Measurements from ENCODE around the gene RNU1-1. TPM values are rescaled to one million over a fixed set of nuclear protein-coding genes. Genes with fewer than 3 reads are reported as not detected.
A peak's percentile ranks its signal among the peaks of the same experiment; 100 is the strongest.
"Not testable (repeated sequence)": the region's sequence is repeated elsewhere in the genome, so short reads cannot be mapped to it uniquely, and the experiment has no call there.

RNU1-1 gene
- total and polyA plus RNA-seq, 2 of the 8 experiments (the other 6 are each of a cell fraction or from before 2014, with no cell fraction given), result 145 to 1,303 TPM

- H4K91ac ChIP-seq (replicated peaks; ENCODE audit: insufficient read length, low read length); H3K79me2 ChIP-seq (ENCODE audit: control insufficient read depth in 1 of 2, insufficient read depth in 2 of 2, low read length in 2 of 2); H3K27ac ChIP-seq (ENCODE audit: low read depth, low read length); H3K14ac ChIP-seq (ENCODE audit: insufficient read length); H3K9me3 ChIP-seq (ENCODE audit: insufficient read depth in 2 of 2, low read depth in 1 of 2, low read length in 1 of 2); H4K8ac ChIP-seq (ENCODE audit: extremely low read depth, insufficient read depth, low read length); H4K20me1 ChIP-seq (replicated peaks in 1 of 2; ENCODE audit: control insufficient read depth in 1 of 2, insufficient read depth in 2 of 2, low read length in 2 of 2); H3K36me3 ChIP-seq (ENCODE audit: control insufficient read depth in 2 of 4, insufficient read depth in 4 of 4, low read length in 3 of 4); H2BK12ac ChIP-seq (ENCODE audit: low read depth, low read length); H3K56ac ChIP-seq (replicated peaks; ENCODE audit: insufficient read length, low read depth, low read length); H3K9ac ChIP-seq (replicated peaks in 1 of 4; ENCODE audit: extremely low read depth in 1 of 4, low read depth in 3 of 4, low read length in 3 of 4); H3K4ac ChIP-seq (replicated peaks; ENCODE audit: insufficient read length, low read depth, low read length); H4K5ac ChIP-seq (ENCODE audit: insufficient read length, low read depth, low read length); H2BK5ac ChIP-seq (ENCODE audit: low read depth, low read length); H2AK5ac ChIP-seq (ENCODE audit: low read depth, low read length); H2BK20ac ChIP-seq (ENCODE audit: low read length); H3K79me1 ChIP-seq (ENCODE audit: low read depth, low read length); H2BK120ac ChIP-seq (replicated peaks; ENCODE audit: low read depth, low read length); H3K23ac ChIP-seq (ENCODE audit: insufficient read length); H3K23me2 ChIP-seq (ENCODE audit: low read depth, low read length); H2AFZ ChIP-seq (ENCODE audit: low read length); H2BK15ac ChIP-seq (ENCODE audit: low read length); H3K18ac ChIP-seq (ENCODE audit: extremely low read depth, low read length); H3K4me1 ChIP-seq (replicated peaks in 1 of 4; ENCODE audit: control insufficient read depth in 3 of 4, insufficient read depth in 4 of 4, low read length in 3 of 4): not testable (repeated sequence)
- DNase-seq (ENCODE audit: low read depth in 1 of 2, low spot score in 2 of 2), result peak; percentile 7 to 88
- WGBS, 2 experiments (ENCODE audit: extremely low coverage in 1 of 2, insufficient coverage in 1 of 2, insufficient read length in 1 of 2, insufficient replicate concordance in 2 of 2, low coverage in 1 of 2, low lambda C conversion rate in 2 of 2, missing lambda C conversion rate in 1 of 2), result 1% methylated on average over 20 of the region's 34 CpGs; no CpG with 5 or more reads in 1 of the 2 experiments
- FAIRE-seq, result peak; percentile 57
- Histone ChIP-seq H3K4me3 (ENCODE audit: extremely low read depth in 1 of 4, insufficient read depth in 2 of 4, low read depth in 3 of 4, low read length in 4 of 4) (peak overlapping the region; percentile 38 to 65 (median 60)), H3K4me2 (ENCODE audit: insufficient read depth in 1 of 2, low read depth in 2 of 2, low read length in 2 of 2) (peak overlapping the region; percentile 70 to 85), H3K27me3 (replicated peaks in 1 of 4; ENCODE audit: control insufficient read depth in 3 of 4, extremely low read depth in 1 of 4, insufficient read depth in 3 of 4, low read length in 3 of 4) (peaks cover 1 to 16% (median 10%) of the 10 kb centered on the region in 4 experiments; a peak in 6 of 7 replicates)
- TF ChIP-seq RBBP5 (IDR thresholded peaks at IDR 0.05; ENCODE audit: borderline replicate concordance, low read depth, low read length) (peak; percentile 86), ASH2L (IDR thresholded peaks at IDR 0.05; ENCODE audit: low read length) (peak; percentile 24), CREB1 (IDR thresholded peaks at IDR 0.05) (0 out of 2 replicates have a peak, but pooled peaks have one; percentile 16), KDM4A (IDR thresholded peaks at IDR 0.05; ENCODE audit: low read depth, low read length, severe bottlenecking) (peak; percentile 44)
- ChIA-PET CTCF (ENCODE audit: partially characterized antibody) (interaction anchor here (1.7 kb wide), 1 partner anchor 90 kb away, joined by 3 read pairs; no protein-coding TSS in a partner anchor), POLR2A (ENCODE audit: partially characterized antibody) (interaction anchor here (0.6 kb wide), 1 partner anchor 41 kb away, joined by 3 read pairs; no protein-coding TSS in a partner anchor)
These were observed 21.4 kb upstream of the RNU1-1 start for GRCh38 chr1:16535487-16535886.

Data from H1 (cell line).